GM23248 (cell line): ENCODE data around the gene LYST. TPM values are rescaled to one million over a fixed set of nuclear protein-coding genes. Genes with fewer than 3 reads are reported as not detected.

ENCODE experiments used
- DNase-seq: peaks from one replicate; pipeline ENCODE4 v3.0.0-alpha.2; 2015
- H2AFZ ChIP-seq: fragments of 200-600 bp; sonication (generic); 2 replicates; pipeline ENCODE4 v1.6.1; 2016; ENCODE audit warnings: antibody characterized with exemption
- H3F3A ChIP-seq: fragments of 200-600 bp; sonication (generic); 2 replicates; pipeline ENCODE4 v1.6.1; 2016; ENCODE audit warnings: mild to moderate bottlenecking, antibody characterized with exemption, mixed run types; ENCODE audit not compliant: insufficient read depth
- H3K27ac ChIP-seq: fragments of 200-600 bp; sonication (generic); 2 replicates; pipeline ENCODE4 v1.5.1; 2016; ENCODE audit warnings: mild to moderate bottlenecking
- H3K27me3 ChIP-seq: fragments of 200-600 bp; sonication (generic); replicated peaks from 2 replicates; pipeline ENCODE4 v1.6.1; 2016; ENCODE audit warnings: mild to moderate bottlenecking; ENCODE audit not compliant: insufficient read depth
- H3K36me3 ChIP-seq: fragments of 200-600 bp; sonication (generic); 2 replicates; pipeline ENCODE4 v1.6.1; 2016; ENCODE audit warnings: low read depth, mild to moderate bottlenecking
- H3K4me1 ChIP-seq: fragments of 200-600 bp; sonication (generic); 2 replicates; pipeline ENCODE4 v1.6.1; 2016; ENCODE audit warnings: mild to moderate bottlenecking; ENCODE audit not compliant: insufficient read depth
- H3K4me2 ChIP-seq: fragments of 200-600 bp; sonication (generic); one replicate; pipeline ENCODE4 v1.6.1; 2016; ENCODE audit warnings: mild to moderate bottlenecking; ENCODE audit not compliant: unreplicated experiment
- H3K4me3 ChIP-seq: fragments of 200-600 bp; sonication (generic); 2 replicates; pipeline ENCODE4 v1.5.1; 2016; ENCODE audit warnings: mild to moderate bottlenecking
- H3K79me2 ChIP-seq: fragments of 200-600 bp; sonication (generic); 2 replicates; pipeline ENCODE4 v1.6.1; 2016; ENCODE audit warnings: mild to moderate bottlenecking; ENCODE audit not compliant: insufficient read depth
- H3K9ac ChIP-seq: fragments of 200-600 bp; sonication (generic); 2 replicates; pipeline ENCODE4 v1.6.1; 2016; ENCODE audit warnings: mild to moderate bottlenecking
- H3K9me2 ChIP-seq: fragments of 200-600 bp; sonication (generic); 2 replicates; pipeline ENCODE4 v1.6.1; 2016; ENCODE audit warnings: mixed run types, mild to moderate bottlenecking, moderate library complexity; ENCODE audit not compliant: insufficient read depth
- H3K9me3 ChIP-seq: fragments of 200-600 bp; sonication (generic); one replicate; pipeline ENCODE4 v1.6.1; 2017; ENCODE audit warnings: low read depth
- H4K20me1 ChIP-seq: fragments of 200-600 bp; sonication (generic); 2 replicates; pipeline ENCODE4 v1.6.0; 2016; ENCODE audit not compliant: insufficient read depth
- EZH2 ChIP-seq: fragments of 200-600 bp; sonication (generic); IDR thresholded peaks from 2 replicates; pipeline ENCODE4 v1.6.1; 2018; ENCODE audit warnings: antibody characterized with exemption, mild to moderate bottlenecking; ENCODE audit not compliant: insufficient read depth, poor library complexity, severe bottlenecking
- EZH2phosphoT487 ChIP-seq: fragments of 200-600 bp; sonication (generic); IDR thresholded peaks from 2 replicates; pipeline ENCODE4 v1.6.1; 2018; ENCODE audit warnings: antibody characterized with exemption, moderate library complexity, mild to moderate bottlenecking, low read depth; ENCODE audit not compliant: insufficient read depth
- WGBS, 2 experiments: methylation state at CpG; one replicate each; pipeline ENCODE4 v1.1.6; 2015 to 2017; ENCODE audit warnings: low lambda C conversion rate in 2 of 2, low coverage in 1 of 2; ENCODE audit errors: missing lambda C conversion rate in 2 of 2; 5-methylcytosine and 5-hydroxymethylcytosine counted together
- in situ Hi-C: fragments of 300-500 bp; cut with MboI; formaldehyde crosslinking; loops from 2 replicates; pipeline ENCODE4 v1.15.0; 2020
- polyA plus RNA-seq: library from polyadenylated mRNA; unstranded; fragments of >200 nt; fragmentation: Nextera tagmentation; extraction: Ambion mirVana; gene quantifications from 2 replicates; pipeline ENCODE4 v1.2.1, GENCODE V29; 2016
- total RNA-seq: library from RNA; depleted of rRNA; stranded (reverse); fragments of >200 nt; shearing (Covaris generic); gene quantifications from 2 replicates; pipeline ENCODE4 v1.2.3, GENCODE V29; 2014

The LYST gene
- total and polyA plus RNA-seq, 2 experiments from 2014 or later: 5.1 to 9.0 TPM

DNA sequence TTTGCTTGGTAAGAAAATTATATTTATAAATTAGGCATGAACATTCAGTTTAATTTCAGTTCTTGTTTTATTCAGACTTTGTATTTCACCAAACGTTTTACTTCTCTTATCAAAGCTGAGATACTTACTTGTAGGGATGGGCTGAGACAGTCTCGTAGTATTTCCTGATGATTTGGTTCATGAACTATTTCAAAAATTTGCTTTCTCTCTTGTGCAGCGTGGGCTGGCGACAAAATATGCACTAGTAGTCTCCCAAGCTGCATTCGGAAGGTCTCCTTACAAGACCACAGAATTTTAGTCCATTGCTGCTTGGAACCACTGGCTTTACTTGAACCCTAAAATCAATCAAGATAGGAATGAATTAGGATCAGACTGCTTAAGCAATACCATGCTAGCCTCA, 125.4 kb downstream of the LYST start:
- no peaks in the 10 kb centered on the region for H3K27me3 ChIP-seq
- peak overlapping the region; percentile 29; the same call in 1 of the 2 replicates for H3K9ac ChIP-seq
- peak; percentile 79 for DNase-seq
- H4K20me1 ChIP-seq: no peaks in the 10 kb centered on the region
- H3K9me3 ChIP-seq: no peaks in the 10 kb centered on the region
- in situ Hi-C loops: no loop called here
- no peak for TF ChIP-seq EZH2phosphoT487
- peak overlapping the region; percentile 49 for H3K4me3 ChIP-seq
- peaks cover 31% of the 10 kb centered on the region for H3F3A ChIP-seq
- peak overlapping the region; percentile 76 for H3K4me2 ChIP-seq
- no peaks in the 10 kb centered on the region for H3K79me2 ChIP-seq
- H2AFZ ChIP-seq: peak overlapping the region; percentile 45
- peak overlapping the region; percentile 61 for H3K27ac ChIP-seq
- peaks cover 38% of the 10 kb centered on the region for H3K4me1 ChIP-seq
- WGBS, 2 experiments: 18 to 23% methylated on average over 5 of the region's 5 CpGs
- no peaks in the 10 kb centered on the region for H3K9me2 ChIP-seq
- H3K36me3 ChIP-seq: peaks cover 14% of the 10 kb centered on the region; the same call in 1 of the 2 replicates

GRCh38 chr1:235739631-235740030, 127.1 kb downstream of the LYST start:
- H3K4me3 ChIP-seq: no peak overlapping the region
- H3K9me3 ChIP-seq: no peaks in the 10 kb centered on the region
- H3K79me2 ChIP-seq: no peaks in the 10 kb centered on the region
- WGBS, 2 experiments: 82 to 84% methylated on average over 6 of the region's 6 CpGs
- H3K27ac ChIP-seq: peak overlapping the region; percentile 61; the same call in 1 of the 2 replicates
- no peaks in the 10 kb centered on the region for H3K27me3 ChIP-seq
- no peaks in the 10 kb centered on the region for H4K20me1 ChIP-seq
- H3K4me2 ChIP-seq: no peak overlapping the region
- TF ChIP-seq EZH2phosphoT487 (no peak), EZH2 (no peak)
- peaks cover 50% of the 10 kb centered on the region for H3K4me1 ChIP-seq
- peak; percentile 18 for DNase-seq
- peaks cover 35% of the 10 kb centered on the region for H3F3A ChIP-seq
- no peak overlapping the region for H2AFZ ChIP-seq
- no peak overlapping the region for H3K9ac ChIP-seq
- in situ Hi-C loops: no loop called here
- no peaks in the 10 kb centered on the region for H3K9me2 ChIP-seq
- no peaks in the 10 kb centered on the region; the same call in 1 of the 2 replicates for H3K36me3 ChIP-seq

DNA sequence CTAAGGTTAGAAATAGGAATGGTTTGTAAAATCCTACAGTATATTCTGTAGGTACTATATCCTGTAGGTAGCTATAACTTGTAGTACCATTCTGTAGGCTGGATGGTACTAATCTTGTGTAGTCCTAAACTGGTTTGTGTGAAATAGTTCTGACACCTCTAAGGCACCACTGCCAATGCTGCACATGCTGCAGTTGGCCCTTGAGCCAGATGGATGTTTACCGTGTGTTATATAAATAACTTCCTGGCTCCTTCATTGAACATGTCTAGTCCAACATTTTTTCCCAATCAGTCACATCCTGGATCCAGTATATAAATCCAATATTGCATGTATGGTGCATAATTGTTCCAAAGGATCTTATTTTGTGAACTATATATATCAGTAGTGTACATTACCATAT, 127.6 kb downstream of the LYST start:
- Histone ChIP-seq H3K27ac (no peak overlapping the region), H3K4me2 (no peak overlapping the region), H3K9me3 (no peaks in the 10 kb centered on the region), H3K4me1 (peaks cover 50% of the 10 kb centered on the region), H3K36me3 (no peaks in the 10 kb centered on the region; the same call in 1 of the 2 replicates), H3K9me2 (no peaks in the 10 kb centered on the region), H3K27me3 (no peaks in the 10 kb centered on the region), H4K20me1 (no peaks in the 10 kb centered on the region), H2AFZ (no peak overlapping the region), H3K79me2 (no peaks in the 10 kb centered on the region), H3K9ac (no peak overlapping the region), H3K4me3 (no peak overlapping the region), H3F3A (peaks cover 35% of the 10 kb centered on the region)
- 0 to 5% methylated on average over 1 of the region's 1 CpG for WGBS, 2 experiments
- TF ChIP-seq EZH2phosphoT487 (no peak), EZH2 (no peak)
- in situ Hi-C loops: no loop called here
- peak; percentile 52 for DNase-seq

- Histone ChIP-seq H3K36me3 (no peaks in the 10 kb centered on the region; the same call in 1 of the 2 replicates), H3K9me3 (no peaks in the 10 kb centered on the region), H3K9ac (no peak overlapping the region), H3K4me3 (no peak overlapping the region), H3K27me3 (no peaks in the 10 kb centered on the region), H2AFZ (no peak overlapping the region), H3F3A (peaks cover 35% of the 10 kb centered on the region), H3K9me2 (no peaks in the 10 kb centered on the region), H3K27ac (no peak overlapping the region), H3K4me2 (no peak overlapping the region), H4K20me1 (no peaks in the 10 kb centered on the region), H3K79me2 (no peaks in the 10 kb centered on the region), H3K4me1 (peaks cover 50% of the 10 kb centered on the region)
- TF ChIP-seq EZH2phosphoT487 (no peak), EZH2 (no peak)
- in situ Hi-C loops: no loop called here
- DNase-seq: no peak
- WGBS, 2 experiments: 98% methylated on average over 13 of the region's 13 CpGs
Observed at GRCh38 chr1:235737751-235738150, 129.0 kb downstream of the LYST start.

DNA sequence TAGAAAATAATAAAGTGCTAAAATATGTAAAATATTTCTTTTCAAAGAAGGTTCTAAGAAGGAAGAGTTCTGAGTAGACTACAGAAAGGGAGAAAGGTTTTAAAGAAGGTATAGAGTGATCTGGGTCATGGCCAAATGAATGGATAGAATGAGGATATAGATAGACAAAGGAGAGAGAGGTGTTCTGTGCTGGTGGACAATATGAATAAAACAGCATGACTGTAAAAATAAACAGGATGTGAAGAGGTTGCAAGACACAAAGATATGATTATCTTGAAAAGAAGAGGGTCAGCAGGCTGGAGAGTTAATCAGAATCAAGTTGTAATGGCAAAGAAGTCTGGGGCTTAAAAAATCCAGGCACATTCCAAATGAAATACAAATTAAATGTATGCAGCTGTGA, 130.4 kb downstream of the LYST start:
- Histone ChIP-seq H3K9me2 (no peaks in the 10 kb centered on the region), H3K27me3 (no peaks in the 10 kb centered on the region), H4K20me1 (no peaks in the 10 kb centered on the region), H3K4me1 (peaks cover 41% of the 10 kb centered on the region), H3K79me2 (no peaks in the 10 kb centered on the region), H3K9ac (no peak overlapping the region), H3K4me2 (peak overlapping the region; percentile 11), H3F3A (peaks cover 28% of the 10 kb centered on the region), H3K9me3 (no peaks in the 10 kb centered on the region), H2AFZ (no peak overlapping the region), H3K36me3 (no peaks in the 10 kb centered on the region; the same call in 1 of the 2 replicates), H3K27ac (no peak overlapping the region), H3K4me3 (no peak overlapping the region)
- TF ChIP-seq EZH2: no peak
- no peak for TF ChIP-seq EZH2phosphoT487
- in situ Hi-C loops: no loop called here
- DNase-seq: no peak
